COLO668 (cell line): ENCODE measurements around the gene ADAMTSL2.

Source experiments
- DNase-seq: peaks from one replicate; lab custom pipeline; 2025; ENCODE audit not compliant: unreplicated experiment; lab: John Stamatoyannopoulos, UW

The ADAMTSL2 gene

GRCh38 chr9:133603135-133603927 lies 68.8 kb downstream of the ADAMTSL2 start:
- peak; percentile 68 for DNase-seq

DNA sequence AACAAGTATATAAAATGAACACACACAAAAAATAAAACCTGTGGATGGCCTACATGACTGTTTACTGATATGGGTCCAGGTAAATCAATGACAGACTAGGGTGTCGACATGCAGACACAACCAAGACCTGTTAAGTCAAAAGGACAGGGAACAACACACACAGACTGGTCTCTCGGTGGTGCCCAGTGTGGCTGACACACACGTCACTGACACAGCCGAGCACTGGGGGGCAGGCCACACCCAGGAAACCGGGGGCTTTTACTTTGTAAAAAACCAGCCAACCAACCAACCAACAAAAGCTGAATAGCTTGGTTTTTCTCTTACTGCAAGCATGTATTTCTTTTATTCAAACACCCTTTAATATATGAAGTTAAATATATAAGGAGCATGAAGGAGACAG lies 69.7 kb downstream of the ADAMTSL2 start:
- peak; percentile 36 for DNase-seq

GRCh38 chr9:133604856-133605255 lies 70.4 kb downstream of the ADAMTSL2 start:
- DNase-seq: peak; percentile 81

DNA sequence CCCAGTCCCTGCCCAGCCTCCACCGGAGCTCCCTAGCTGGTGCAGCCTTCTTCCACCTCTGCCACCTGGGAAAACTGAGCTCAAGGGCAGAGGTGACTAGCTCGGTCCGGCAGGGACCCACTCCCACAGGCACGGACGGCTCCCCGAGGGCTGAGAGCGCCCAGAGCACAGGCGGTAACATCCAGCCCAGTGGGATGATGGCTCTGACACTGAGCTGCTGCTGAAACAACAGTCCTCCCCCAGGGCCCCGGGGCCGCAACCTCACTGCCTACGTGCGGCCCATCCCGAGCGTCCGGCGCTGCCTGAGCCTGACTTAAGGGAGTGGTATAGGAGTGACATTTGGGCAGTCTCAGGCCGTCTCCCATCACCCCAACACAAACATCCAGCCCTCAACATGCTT lies 70.9 kb downstream of the ADAMTSL2 start:
- no peak for DNase-seq

- no peak for DNase-seq
These were observed 71.6 kb downstream of the ADAMTSL2 start for GRCh38 chr9:133605856-133606707.

- DNase-seq: no peak
These were observed 72.2 kb downstream of the ADAMTSL2 start for GRCh38 chr9:133606708-133607025.

DNA sequence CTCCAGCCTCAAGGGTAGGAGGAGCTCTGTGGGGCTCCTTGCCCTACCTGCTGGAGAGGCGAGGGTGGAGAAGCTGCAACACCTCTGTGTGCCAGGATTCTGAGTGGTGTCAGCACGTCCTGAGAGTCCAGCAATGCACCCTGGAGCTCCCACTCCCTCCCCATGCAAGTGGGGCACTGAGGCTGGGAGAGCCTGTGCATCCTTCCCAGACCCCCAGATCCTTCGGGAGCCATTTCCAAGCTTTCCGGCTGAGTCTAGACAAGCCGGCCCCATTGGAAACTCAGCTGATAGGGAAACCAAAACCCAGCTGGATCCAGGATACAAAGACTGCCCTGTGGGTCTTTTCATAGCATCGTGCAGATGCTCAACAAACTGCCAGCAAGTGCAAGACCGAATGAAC lies 72.9 kb downstream of the ADAMTSL2 start:
- no peak for DNase-seq

- no peak for DNase-seq
These were observed 73.5 kb downstream of the ADAMTSL2 start for GRCh38 chr9:133607976-133608375.

- DNase-seq: no peak
These were observed 73.9 kb downstream of the ADAMTSL2 start for GRCh38 chr9:133608382-133608781.

- no peak for DNase-seq
These were observed 74.4 kb downstream of the ADAMTSL2 start for GRCh38 chr9:133608889-133609288.

- DNase-seq: peak; percentile 84
These were observed 75.0 kb downstream of the ADAMTSL2 start, which contains the start of gene FAM163B for GRCh38 chr9:133609311-133610098. FAM163B (minus strand) TSS chr9:133609389; CDS start chr9:133580223, 29,166 bp downstream.

GRCh38 chr9:133610845-133611244 lies 76.3 kb downstream of the ADAMTSL2 start:
- DNase-seq: no peak

DNA sequence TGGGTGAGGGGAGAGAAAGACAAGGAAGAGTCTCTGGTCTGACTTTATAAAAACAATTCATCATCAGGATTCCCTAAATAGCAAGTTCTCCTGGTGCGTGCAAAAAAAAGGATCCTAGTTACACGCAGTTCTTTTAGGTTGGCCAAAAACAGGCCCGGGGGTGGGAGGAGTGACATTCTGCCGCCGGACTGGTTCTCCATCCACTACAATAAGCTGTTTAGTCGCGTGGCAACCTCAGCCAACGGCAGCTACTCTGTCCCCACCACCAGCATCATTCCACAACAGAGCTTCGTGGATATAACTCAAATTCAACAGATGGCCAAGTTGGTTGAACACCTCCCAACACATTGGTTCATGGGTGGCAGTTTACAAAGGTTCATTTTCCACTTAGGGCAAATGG lies 77.5 kb downstream of the ADAMTSL2 start:
- no peak for DNase-seq

DNA sequence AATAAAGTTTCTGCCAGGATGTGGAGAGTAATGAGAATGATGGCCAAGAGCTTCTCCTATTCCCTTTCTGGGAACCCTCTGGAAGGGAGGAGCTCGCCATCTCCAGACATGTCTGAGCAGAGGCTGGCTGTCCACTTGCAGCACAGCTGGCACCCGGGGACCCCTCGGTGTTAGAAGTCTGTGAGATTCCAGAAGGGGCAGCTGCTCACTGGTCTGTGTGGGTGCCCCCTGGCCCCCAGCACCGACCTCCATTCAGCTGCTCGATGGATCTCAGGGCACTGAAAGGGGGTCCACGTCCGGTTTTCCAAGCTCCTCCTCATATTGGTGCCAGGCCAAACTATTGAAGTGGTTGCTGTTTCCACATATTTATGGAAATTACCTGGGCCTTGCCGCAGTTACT lies 78.3 kb downstream of the ADAMTSL2 start:
- no peak for DNase-seq

- no peak for DNase-seq
These were observed 78.9 kb downstream of the ADAMTSL2 start for GRCh38 chr9:133613432-133613831.

DNA sequence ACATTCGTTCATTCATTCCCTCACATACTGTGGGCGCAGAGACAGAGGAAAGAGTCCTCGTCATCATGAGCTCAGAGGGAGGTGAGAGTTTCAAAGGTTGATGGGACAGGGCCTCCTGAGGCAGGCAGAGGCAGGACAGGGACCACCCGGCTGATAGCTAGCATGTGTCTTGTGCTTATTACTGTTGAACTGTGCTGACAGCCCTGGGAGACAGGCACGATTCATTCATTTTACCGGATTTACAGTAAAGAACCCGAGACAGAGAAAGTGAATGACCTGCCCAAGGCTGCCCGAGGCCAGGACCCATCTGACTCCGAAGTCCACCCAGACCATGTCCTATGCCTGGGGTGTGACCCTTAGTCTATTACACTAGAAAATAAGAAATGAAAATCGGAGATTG lies 79.6 kb downstream of the ADAMTSL2 start:
- no peak for DNase-seq

DNA sequence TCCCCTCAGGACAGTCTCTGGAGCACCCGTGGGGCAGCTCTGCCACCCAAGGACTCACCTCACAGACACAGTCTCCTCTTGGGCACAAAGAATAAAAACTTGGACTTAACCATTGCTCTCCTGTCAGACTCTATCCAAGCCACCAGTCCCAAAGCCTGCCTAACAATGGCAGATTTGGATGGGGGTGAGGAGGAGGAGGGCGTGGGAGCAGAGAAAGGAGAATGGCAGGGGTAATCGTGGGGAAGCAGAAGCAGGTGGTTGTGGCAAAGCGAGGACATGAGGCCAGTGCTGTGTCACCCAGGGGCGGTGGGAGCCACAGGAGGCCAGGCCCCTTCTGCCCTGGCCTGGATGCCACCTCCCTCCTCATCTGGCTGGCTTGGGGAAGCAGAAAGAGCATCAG lies 80.2 kb downstream of the ADAMTSL2 start:
- DNase-seq: no peak

DNA sequence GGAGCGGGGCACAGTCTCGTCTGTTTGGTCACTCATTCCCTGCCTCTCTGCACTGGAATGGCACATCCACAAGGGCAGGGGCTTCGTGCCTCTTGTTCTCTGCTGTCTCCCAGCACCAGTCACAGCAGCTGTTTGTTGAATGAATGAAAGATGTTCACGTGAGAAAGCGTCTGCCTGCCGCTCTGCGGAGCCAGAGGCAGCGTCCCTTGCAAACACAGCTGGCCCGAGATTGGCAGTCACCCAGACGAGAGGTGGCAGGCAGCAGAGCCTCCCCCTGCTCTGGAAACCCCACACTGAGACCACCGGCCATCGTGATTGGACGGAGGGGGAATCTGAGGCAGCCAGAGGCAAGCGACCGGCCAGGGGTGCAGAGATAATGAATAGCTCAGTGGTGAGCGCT lies 80.7 kb downstream of the ADAMTSL2 start:
- DNase-seq: no peak

- DNase-seq: no peak
These were observed 81.2 kb downstream of the ADAMTSL2 start for GRCh38 chr9:133615606-133616188.

- no peak for DNase-seq
These were observed 82.3 kb downstream of the ADAMTSL2 start for GRCh38 chr9:133616643-133617405.
